Neuronal stem cell (in vitro differentiated cells): ENCODE measurements around the gene CDCA4.
A peak's percentile ranks its signal among the peaks of the same experiment; 100 is the strongest.

Source experiments
- DNase-seq: peaks from one replicate; pipeline ENCODE4 v3.0.0-alpha.2; 2013; ENCODE audit warnings: low spot score
- H2AFZ ChIP-seq: one replicate; pipeline ENCODE4 v1.6.1; 2013; ENCODE audit warnings: mild to moderate bottlenecking, low read length, inconsistent platforms
- H2AK5ac ChIP-seq: 2 replicates; pipeline ENCODE4 v1.6.1; 2013; ENCODE audit warnings: low read depth, mild to moderate bottlenecking, inconsistent platforms, low read length, moderate library complexity, mixed read lengths
- H2BK120ac ChIP-seq: 2 replicates; pipeline ENCODE4 v1.6.1; 2013; ENCODE audit warnings: low read depth, mild to moderate bottlenecking, inconsistent platforms, low read length, moderate library complexity, mixed read lengths
- H2BK12ac ChIP-seq: one replicate; pipeline ENCODE4 v1.6.1; 2013; ENCODE audit warnings: low read length, inconsistent platforms
- H2BK15ac ChIP-seq: 2 replicates; pipeline ENCODE4 v1.6.1; 2013; ENCODE audit warnings: mild to moderate bottlenecking, low read length, inconsistent platforms, mixed read lengths
- H2BK5ac ChIP-seq: one replicate; pipeline ENCODE4 v1.6.1; 2013; ENCODE audit warnings: inconsistent platforms, mild to moderate bottlenecking, low read length, moderate library complexity
- H3K14ac ChIP-seq: one replicate; pipeline ENCODE4 v1.6.1; 2013; ENCODE audit warnings: low read length, inconsistent platforms
- H3K18ac ChIP-seq: 2 replicates; pipeline ENCODE4 v1.6.1; 2013; ENCODE audit warnings: low read length, inconsistent platforms
- H3K23ac ChIP-seq: 2 replicates; pipeline ENCODE4 v1.6.1; 2013; ENCODE audit warnings: low read depth, mild to moderate bottlenecking, mixed read lengths, low read length, inconsistent platforms; ENCODE audit not compliant: poor library complexity
- H3K27ac ChIP-seq: replicated peaks from 3 replicates; pipeline ENCODE4 v1.5.1; 2013; ENCODE audit warnings: low read length, inconsistent platforms
- H3K27me3 ChIP-seq, 3 experiments: 2 replicates each; pipeline ENCODE4 v1.6.1; 2013; ENCODE audit warnings: low read length in 3 of 3, mild to moderate bottlenecking in 2 of 3, inconsistent platforms in 1 of 3, low read depth in 1 of 3, mixed read lengths in 1 of 3, moderate library complexity in 1 of 3; ENCODE audit not compliant: control insufficient read depth in 3 of 3, insufficient read depth in 3 of 3
- H3K36me3 ChIP-seq, 2 donors: replicated peaks in 1 of 2; 2 replicates each; pipeline ENCODE4 v1.6.1; 2013; ENCODE audit warnings: low read length in 2 of 2; ENCODE audit not compliant: control insufficient read depth in 2 of 2, insufficient read depth in 2 of 2
- H3K4ac ChIP-seq: 2 replicates; pipeline ENCODE4 v1.6.1; 2013; ENCODE audit warnings: inconsistent platforms, mild to moderate bottlenecking, low read length, moderate library complexity
- H3K4me1 ChIP-seq, 2 donors: 1 replicate in 1 of 2; 2 replicates in 1 of 2; pipeline ENCODE4 v1.6.1; 2013; ENCODE audit warnings: low read length in 2 of 2, low read depth in 1 of 2; ENCODE audit not compliant: control insufficient read depth in 2 of 2, insufficient read depth in 1 of 2
- H3K4me2 ChIP-seq: one replicate; pipeline ENCODE4 v1.6.1; 2013; ENCODE audit warnings: mild to moderate bottlenecking, low read length, inconsistent platforms; ENCODE audit not compliant: insufficient read depth, poor library complexity, severe bottlenecking
- H3K4me3 ChIP-seq, 2 donors: 2 replicates each; pipeline ENCODE4 v1.5.1; 2013; ENCODE audit warnings: low read length in 2 of 2, mild to moderate bottlenecking in 2 of 2, inconsistent platforms in 1 of 2, moderate library complexity in 1 of 2
- H3K79me1 ChIP-seq: one replicate; pipeline ENCODE4 v1.6.1; 2013; ENCODE audit warnings: low read depth, mild to moderate bottlenecking, inconsistent platforms, low read length, moderate library complexity
- H3K9ac ChIP-seq: one replicate; pipeline ENCODE4 v1.6.1; 2013; ENCODE audit warnings: mild to moderate bottlenecking, low read depth, low read length, inconsistent platforms; ENCODE audit not compliant: poor library complexity
- H3K9me3 ChIP-seq, 2 donors: replicated peaks in 1 of 2; 2 replicates each; pipeline versions ENCODE3 to v1.6.1; 2013; ENCODE audit warnings: low read length in 2 of 2, mild to moderate bottlenecking in 2 of 2, inconsistent platforms in 1 of 2, low read depth in 1 of 2, mixed read lengths in 1 of 2, moderate library complexity in 1 of 2; ENCODE audit not compliant: control insufficient read depth in 2 of 2, insufficient read depth in 1 of 2
- H4K8ac ChIP-seq: one replicate; pipeline ENCODE4 v1.6.1; 2013; ENCODE audit warnings: low read depth, mild to moderate bottlenecking, inconsistent platforms, low read length, moderate library complexity
- H4K91ac ChIP-seq: one replicate; pipeline ENCODE4 v1.6.1; 2013; ENCODE audit warnings: low read length, low read depth, mild to moderate bottlenecking, inconsistent platforms; ENCODE audit not compliant: poor library complexity
- WGBS, 2 donors: extraction: QIAGEN DNeasy Blood & Tissue Kit; methylation state at CpG; one replicate each; pipeline ENCODE4 v1.1.7; 2013; ENCODE audit warnings: missing lambda C conversion rate in 2 of 2, mixed read lengths in 1 of 2; ENCODE audit not compliant: insufficient read length in 2 of 2, insufficient replicate concordance in 1 of 2; ENCODE audit errors: extremely low coverage in 2 of 2; 5-methylcytosine and 5-hydroxymethylcytosine counted together

CDCA4 gene

DNA sequence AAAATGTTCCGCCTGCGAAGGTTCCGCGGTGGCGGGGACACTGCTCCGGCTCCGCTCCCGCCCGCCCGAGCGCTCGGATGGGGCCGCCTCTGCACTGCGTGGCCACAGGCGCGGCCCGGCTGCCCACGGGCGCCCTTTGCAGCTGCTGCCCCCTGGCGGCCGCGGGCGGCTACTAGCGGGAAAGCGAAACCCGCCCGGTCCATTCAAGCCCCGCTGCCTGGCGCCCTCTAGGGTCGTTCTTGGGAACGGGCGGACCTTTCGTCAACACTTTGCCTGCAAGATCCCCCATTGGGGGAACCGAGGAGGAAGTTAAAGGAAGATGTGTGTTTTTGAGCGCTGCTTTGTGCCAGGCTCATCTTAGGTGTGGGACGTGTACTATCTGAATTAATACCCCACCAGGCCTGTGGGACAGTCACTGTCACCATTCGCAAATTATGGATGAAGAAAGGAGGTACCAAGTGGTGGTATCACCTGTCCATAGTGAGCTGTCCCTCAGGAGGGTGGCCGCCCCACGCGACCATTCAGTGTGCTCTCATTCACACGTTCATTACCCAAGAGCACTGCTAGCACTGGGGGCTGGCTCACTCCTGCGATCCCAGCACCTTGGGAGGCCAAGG, 24.9 kb upstream of the CDCA4 start:
- H3K4ac ChIP-seq = no peak overlapping the region
- H4K8ac ChIP-seq = no peak overlapping the region
- peak overlapping the region in 1 of 2 donors; percentile 56 for H3K4me3 ChIP-seq
- H2AFZ ChIP-seq = no peak overlapping the region
- H2AK5ac ChIP-seq = peak overlapping the region; percentile 10
- peak overlapping the region; percentile 32 for H3K4me2 ChIP-seq
- WGBS, 2 donors = no CpG with 5 or more reads among the region's 42 CpGs
- peak overlapping the region; percentile 0 for H2BK15ac ChIP-seq
- H3K23ac ChIP-seq = no peak overlapping the region
- H3K4me1 ChIP-seq = peaks cover 0 to 1% of the 10 kb centered on the region in 2 donors
- H2BK12ac ChIP-seq = no peak overlapping the region
- peaks cover 3% of the 10 kb centered on the region for H3K79me1 ChIP-seq
- H2BK5ac ChIP-seq = no peak overlapping the region
- no peak overlapping the region for H3K18ac ChIP-seq
- no peak overlapping the region for H2BK120ac ChIP-seq
- H4K91ac ChIP-seq = no peak overlapping the region
- no peak overlapping the region for H3K27ac ChIP-seq
- no peaks in the 10 kb centered on the region for H3K9me3 ChIP-seq
- no peak overlapping the region for H3K14ac ChIP-seq
- no peaks in the 10 kb centered on the region for H3K36me3 ChIP-seq
- no peak overlapping the region for H3K9ac ChIP-seq
- H3K27me3 ChIP-seq = peaks cover 0 to 43% (median 3%) of the 10 kb centered on the region in 3 experiments
- peak; percentile 85 for DNase-seq

DNA sequence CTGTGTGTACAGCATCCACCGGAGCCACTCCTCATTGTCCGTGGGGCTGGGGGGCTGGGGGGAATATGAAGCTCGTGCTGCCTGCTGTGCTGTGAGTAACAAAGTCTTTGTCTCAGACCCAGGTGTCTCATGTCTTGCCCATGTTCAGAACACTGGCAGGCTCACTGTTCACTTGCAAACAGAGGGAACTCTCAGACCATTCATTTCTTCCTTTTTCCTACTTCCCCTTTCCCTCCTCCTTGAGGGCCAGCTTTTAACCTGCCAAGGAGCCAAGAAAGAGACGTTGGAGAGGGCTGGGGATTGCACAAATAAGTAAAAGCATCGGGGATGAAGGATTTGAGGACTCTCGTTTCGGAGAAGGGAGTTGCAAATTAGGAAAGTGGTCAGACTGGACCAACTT, 22.8 kb upstream of the CDCA4 start:
- Histone ChIP-seq H3K4me2 (no peak overlapping the region), H3K4ac (no peak overlapping the region), H2BK12ac (no peak overlapping the region), H3K9me3 (no peaks in the 10 kb centered on the region), H2BK5ac (no peak overlapping the region), H4K8ac (no peak overlapping the region), H2AK5ac (no peak overlapping the region), H3K23ac (no peak overlapping the region), H3K79me1 (peaks cover 3% of the 10 kb centered on the region), H3K14ac (no peak overlapping the region), H4K91ac (no peak overlapping the region), H3K4me3 (no peak overlapping the region), H2BK120ac (no peak overlapping the region), H3K9ac (no peak overlapping the region), H2BK15ac (no peak overlapping the region), H3K36me3 (no peaks in the 10 kb centered on the region), H3K18ac (no peak overlapping the region), H3K27ac (no peak overlapping the region), H3K4me1 (peaks cover 0 to 1% of the 10 kb centered on the region in 2 donors), H2AFZ (no peak overlapping the region), H3K27me3 (peaks cover 0 to 36% (median 3%) of the 10 kb centered on the region in 3 experiments)
- no peak for DNase-seq
- no CpG with 5 or more reads among the region's 7 CpGs for WGBS, 2 donors

DNA sequence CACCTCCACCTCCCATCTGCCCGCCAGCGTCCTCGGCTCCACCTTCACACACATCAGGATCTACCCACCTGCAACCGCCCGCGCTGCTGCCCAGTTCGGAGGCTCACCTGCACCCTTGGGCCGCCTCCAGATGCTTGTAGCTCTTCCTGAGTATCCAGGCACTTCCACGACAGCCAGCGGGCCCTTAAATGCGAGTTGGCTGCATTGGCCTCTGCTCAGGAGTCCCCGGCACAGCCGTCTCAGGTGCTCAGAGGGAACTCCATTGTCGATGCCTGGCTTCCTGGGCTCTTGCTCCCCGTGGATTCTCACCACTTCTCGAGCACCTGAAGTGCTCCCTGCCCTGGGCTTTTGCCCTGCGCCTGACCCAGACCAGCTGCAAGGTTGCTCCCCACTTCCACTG, 21.9 kb upstream of the CDCA4 start:
- Histone ChIP-seq H3K18ac (peak overlapping the region; percentile 31), H2BK15ac (peak overlapping the region; percentile 92), H3K4me3 (no peak overlapping the region), H3K14ac (no peak overlapping the region), H3K9me3 (no peaks in the 10 kb centered on the region), H3K27me3 (peaks cover 0 to 34% (median 3%) of the 10 kb centered on the region in 3 experiments), H2AK5ac (peak overlapping the region; percentile 88), H3K23ac (no peak overlapping the region), H2BK120ac (no peak overlapping the region), H2BK5ac (peak overlapping the region; percentile 75), H3K4me1 (peaks cover 0 to 1% of the 10 kb centered on the region in 2 donors), H3K4ac (no peak overlapping the region), H3K27ac (no peak overlapping the region), H4K8ac (no peak overlapping the region), H2AFZ (no peak overlapping the region), H2BK12ac (no peak overlapping the region), H3K36me3 (no peaks in the 10 kb centered on the region), H3K79me1 (peaks cover 3% of the 10 kb centered on the region), H3K4me2 (no peak overlapping the region), H3K9ac (peak overlapping the region; percentile 12), H4K91ac (no peak overlapping the region)
- DNase-seq = no peak
- no CpG with 5 or more reads among the region's 17 CpGs for WGBS, 2 donors

DNA sequence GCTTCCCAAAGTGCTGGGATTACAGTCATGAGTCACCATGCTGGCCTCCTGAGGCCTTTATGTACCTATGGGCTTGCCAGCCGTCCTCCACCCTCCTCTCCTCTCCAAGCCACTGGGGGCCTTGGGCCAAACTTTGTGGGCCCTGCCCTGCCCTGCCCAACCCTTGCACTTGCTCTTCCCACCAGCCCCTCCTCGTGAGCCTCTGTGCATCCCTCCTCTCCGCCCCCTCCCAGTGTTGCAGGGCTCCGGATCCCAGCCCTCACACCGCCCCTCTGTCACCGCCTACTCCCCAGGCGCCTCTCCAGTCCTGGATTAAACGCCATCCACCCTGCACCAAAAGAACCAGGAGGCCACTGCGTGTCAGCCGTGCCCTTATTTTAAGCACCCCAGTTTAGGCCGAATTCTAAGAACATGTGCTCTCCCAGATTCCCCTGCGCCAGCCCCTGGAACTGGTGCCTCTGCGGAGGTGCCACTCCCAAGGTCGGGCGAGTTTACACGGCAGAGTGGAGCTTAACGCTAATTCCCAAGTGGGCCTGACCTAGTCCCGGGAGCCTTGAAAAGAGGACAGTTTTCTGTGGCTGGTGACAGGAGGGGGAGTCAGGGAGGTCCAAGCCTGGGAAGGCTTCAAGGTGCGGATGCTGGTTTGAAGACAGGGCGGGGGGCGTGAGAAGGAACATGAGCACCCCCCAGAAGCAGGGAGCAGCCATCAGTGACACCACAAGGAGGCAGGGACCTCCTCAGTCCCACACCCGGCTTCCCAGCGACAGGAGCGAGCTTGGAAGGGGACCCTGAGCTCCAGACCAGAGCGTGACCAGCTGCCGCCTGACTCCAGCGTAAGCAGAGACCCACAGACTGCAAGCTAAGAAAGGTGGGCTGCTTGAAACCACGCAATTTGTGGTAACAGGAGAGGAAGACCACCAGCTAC, 21.2 kb upstream of the CDCA4 start:
- no peak overlapping the region for H4K91ac ChIP-seq

More for the DNA sequence above, 21.2 kb upstream of the CDCA4 start:
- Histone ChIP-seq H3K4me3 (peak overlapping the region in 1 of 2 donors; percentile 23), H3K36me3 (no peaks in the 10 kb centered on the region), H2BK15ac (peak overlapping the region; percentile 92), H2AFZ (no peak overlapping the region), H3K79me1 (no peaks in the 10 kb centered on the region), H4K8ac (no peak overlapping the region), H3K27me3 (peaks cover 0 to 28% (median 3%) of the 10 kb centered on the region in 3 experiments), H2BK12ac (no peak overlapping the region), H3K18ac (peak overlapping the region; percentile 31), H2AK5ac (peak overlapping the region; percentile 88), H3K4me1 (peaks cover 0 to 1% of the 10 kb centered on the region in 2 donors), H3K14ac (no peak overlapping the region), H3K9me3 (no peaks in the 10 kb centered on the region), H2BK120ac (peak overlapping the region; percentile 72), H2BK5ac (peak overlapping the region; percentile 75), H3K4ac (no peak overlapping the region), H3K23ac (no peak overlapping the region), H3K4me2 (no peak overlapping the region), H3K27ac (no peak overlapping the region), H3K9ac (no peak overlapping the region)
- DNase-seq = no peak
- WGBS, 2 donors = no CpG with 5 or more reads among the region's 28 CpGs
